Spleen (tissue), 11 donors: Measurements from ENCODE around the gene UBR2. TPM values are rescaled to one million over a fixed set of nuclear protein-coding genes. Genes with fewer than 3 reads are reported as not detected.
"Not testable (repeated sequence)": the region's sequence is repeated elsewhere in the genome, so short reads cannot be mapped to it uniquely, and the experiment has no call there.

Source experiments
- DNase-seq: peaks from one replicate; pipeline ENCODE4 v3.0.0-alpha.2; 2020
- H3K27ac ChIP-seq, 8 donors: fragments of 200-600 bp; sonication (generic) in 7 of 8; 1 replicate in 4 of 8; 2 replicates in 4 of 8; pipeline versions ENCODE4 v1.5.0 to v1.8.0; 2016 to 2021; ENCODE audit warnings: inconsistent platforms in 4 of 8, mild to moderate bottlenecking in 4 of 8, moderate library complexity in 1 of 8
- H3K27me3 ChIP-seq, 7 donors: fragments of 200-600 bp; sonication (generic) in 6 of 7; replicated peaks in 1 of 7; 1 replicate in 4 of 7; 2 replicates in 3 of 7; pipeline versions ENCODE4 v1.5.0 to v1.8.0; 2016 to 2021; ENCODE audit warnings: inconsistent platforms in 3 of 7, mild to moderate bottlenecking in 1 of 7
- H3K36me3 ChIP-seq, 6 donors: fragments of 200-600 bp; sonication (generic) in 5 of 6; 1 replicate in 4 of 6; 2 replicates in 2 of 6; pipeline versions ENCODE4 v1.5.0 to v1.8.0; 2016 to 2021; ENCODE audit warnings: inconsistent platforms in 2 of 6
- H3K4me1 ChIP-seq, 6 donors: fragments of 200-600 bp; sonication (generic) in 5 of 6; 1 replicate in 3 of 6; 2 replicates in 3 of 6; pipeline versions ENCODE4 v1.5.0 to v1.8.0; 2016 to 2021; ENCODE audit warnings: inconsistent platforms in 3 of 6
- H3K4me3 ChIP-seq, 8 donors: fragments of 200-600 bp; sonication (generic) in 7 of 8; 1 replicate in 4 of 8; 2 replicates in 4 of 8; pipeline versions ENCODE4 v1.5.0 to v1.8.0; 2016 to 2021; ENCODE audit warnings: inconsistent platforms in 4 of 8, mild to moderate bottlenecking in 4 of 8, moderate library complexity in 2 of 8
- H3K9me3 ChIP-seq, 8 donors: fragments of 200-600 bp; sonication (generic) in 7 of 8; 1 replicate in 4 of 8; 2 replicates in 4 of 8; pipeline versions ENCODE4 v1.5.0 to v1.8.0; 2016 to 2021; ENCODE audit warnings: inconsistent platforms in 4 of 8
- CTCF ChIP-seq, 11 experiments: fragments of 200-600 bp in 7 of 11; fragments of 450-650 bp in 4 of 11; sonication (generic) in 4 of 11; IDR thresholded peaks in 8 of 11; conservative IDR thresholded peaks in 3 of 11; 1 replicate in 7 of 11; 2 replicates in 4 of 11; pipeline versions ENCODE4 v1.4.0 to v1.8.0; 2016 to 2021; ENCODE audit warnings: antibody characterized with exemption in 11 of 11, inconsistent platforms in 4 of 11, mild to moderate bottlenecking in 1 of 11
- POLR2A ChIP-seq, 3 donors: fragments of 450-650 bp; IDR thresholded peaks; one replicate each; pipeline ENCODE4 v1.5.1; 2017; ENCODE audit warnings: antibody characterized with exemption in 3 of 3, mild to moderate bottlenecking in 1 of 3
- POLR2AphosphoS5 ChIP-seq, 3 donors: sonication (generic); formaldehyde crosslinking; IDR thresholded peaks; one replicate each; pipeline ENCODE4 v1.5.1; 2017; ENCODE audit warnings: antibody characterized with exemption in 3 of 3
- WGBS, 5 donors: extraction: QIAGEN DNeasy Blood & Tissue Kit in 3 of 5; methylation state at CpG; one replicate each; pipeline versions ENCODE4 v1.1.5 to v1.1.7; 2013 to 2018; 5-methylcytosine and 5-hydroxymethylcytosine counted together
- intact Hi-C: fragments of 100-400 bp; cut with DNase I; formaldehyde crosslinking; loops from one replicate; pipeline ENCODE4 v1.15.0; 2023; ENCODE audit warnings: low total_unique reads
- polyA plus RNA-seq, 3 donors: library from polyadenylated mRNA; stranded (reverse); fragments of 200-250 nt; gene quantifications; one replicate each; pipeline ENCODE4 v1.2.1, GENCODE V29; 2013
- total RNA-seq, 7 donors: library from RNA; depleted of rRNA in 3 of 7; stranded (reverse); fragments of >200 nt in 3 of 7; fragmentation: NEBNext Ultra II Directional in 4 of 7; extraction: Animal tissue kit (Norgen Biotek cat#: 25700) in 4 of 7; gene quantifications; one replicate each; pipeline versions ENCODE4 v1.1.0 to v1.2.1, GENCODE V29; 2016 to 2021
- donor health status: healthy with polysubstance abuse.
- donor health status: DM: no; HTN: no; CAD: no; lungs with moderate emphysema.
- donor health status: DM: no; HTN: no; CAD: no.
- donor health status: Bipolar disorder and iron deficiency.
- donor health status: healthy.
- donor health status: DM: no; HTN: no; CAD: no.
- donor health status: DM: yes; HTN: yes; CAD: no.

Gene UBR2
- total and polyA plus RNA-seq, 10 donors, result 7.4 to 51.8 (median 43.7) TPM

- WGBS, 5 donors, result 71 to 94% (median 86%) methylated on average over 5 of the region's 5 CpGs
- peaks cover 0 to 11% (median 0%) of the 10 kb centered on the region in 6 donors for H3K36me3 ChIP-seq
These were observed 2.9 kb downstream of the UBR2 start for GRCh38 chr6:42566614-42567208.

DNA sequence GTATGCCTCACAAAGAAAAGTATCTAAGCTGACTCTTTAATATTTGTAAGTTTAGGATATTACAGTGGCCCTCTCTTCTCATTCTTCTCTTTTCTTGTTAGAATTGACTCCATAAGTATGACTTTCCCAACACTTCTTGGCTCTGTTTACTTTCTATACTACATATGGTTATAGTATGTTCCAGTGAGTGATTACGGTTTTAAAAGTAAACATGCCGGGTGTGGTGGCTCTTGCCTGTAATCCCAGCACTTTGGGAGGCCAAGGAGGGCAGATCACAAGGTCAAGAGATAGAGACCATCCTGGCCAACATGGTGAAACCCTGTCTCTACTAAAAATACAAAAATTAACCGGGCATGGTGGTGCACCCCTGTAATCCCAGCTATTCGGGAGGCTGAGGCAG lies 3.4 kb downstream of the UBR2 start:
- H3K9me3 ChIP-seq, H3K27me3 ChIP-seq, H3K4me3 ChIP-seq, intact Hi-C loops, DNase-seq: not testable (repeated sequence)
- 78 to 97% (median 91%) methylated on average over 4 of the region's 4 CpGs for WGBS, 5 donors
- Histone ChIP-seq H3K4me1 (peaks cover 38 to 84% (median 69%) of the 10 kb centered on the region in 6 donors), H3K36me3 (peaks cover 0 to 11% (median 0%) of the 10 kb centered on the region in 6 donors), H3K27ac (peak overlapping the region in 4 of 8 donors; percentile 96 to 98 (median 98))

More at GRCh38 chr6:42566614-42567208, 2.9 kb downstream of the UBR2 start:
- Histone ChIP-seq H3K9me3 (no peaks in the 10 kb centered on the region), H3K27me3 (no peaks in the 10 kb centered on the region), H3K4me1 (peaks cover 33 to 79% (median 63%) of the 10 kb centered on the region in 6 donors), H3K4me3 (peak overlapping the region in 4 of 8 donors; percentile 81 to 96 (median 90)), H3K27ac (peak overlapping the region in 7 of 8 donors; percentile 96 to 98 (median 98))
- DNase-seq, result no peak
- TF ChIP-seq POLR2A (IDR thresholded peaks at IDR 0.05) (no peak), POLR2AphosphoS5 (IDR thresholded peaks at IDR 0.05) (no peak), CTCF (IDR thresholded peaks at IDR 0.05 in 8 of 11, conservative IDR thresholded peaks at IDR 0.05 in 3 of 11) (no peak)
- intact Hi-C loops, result no loop called here

DNA sequence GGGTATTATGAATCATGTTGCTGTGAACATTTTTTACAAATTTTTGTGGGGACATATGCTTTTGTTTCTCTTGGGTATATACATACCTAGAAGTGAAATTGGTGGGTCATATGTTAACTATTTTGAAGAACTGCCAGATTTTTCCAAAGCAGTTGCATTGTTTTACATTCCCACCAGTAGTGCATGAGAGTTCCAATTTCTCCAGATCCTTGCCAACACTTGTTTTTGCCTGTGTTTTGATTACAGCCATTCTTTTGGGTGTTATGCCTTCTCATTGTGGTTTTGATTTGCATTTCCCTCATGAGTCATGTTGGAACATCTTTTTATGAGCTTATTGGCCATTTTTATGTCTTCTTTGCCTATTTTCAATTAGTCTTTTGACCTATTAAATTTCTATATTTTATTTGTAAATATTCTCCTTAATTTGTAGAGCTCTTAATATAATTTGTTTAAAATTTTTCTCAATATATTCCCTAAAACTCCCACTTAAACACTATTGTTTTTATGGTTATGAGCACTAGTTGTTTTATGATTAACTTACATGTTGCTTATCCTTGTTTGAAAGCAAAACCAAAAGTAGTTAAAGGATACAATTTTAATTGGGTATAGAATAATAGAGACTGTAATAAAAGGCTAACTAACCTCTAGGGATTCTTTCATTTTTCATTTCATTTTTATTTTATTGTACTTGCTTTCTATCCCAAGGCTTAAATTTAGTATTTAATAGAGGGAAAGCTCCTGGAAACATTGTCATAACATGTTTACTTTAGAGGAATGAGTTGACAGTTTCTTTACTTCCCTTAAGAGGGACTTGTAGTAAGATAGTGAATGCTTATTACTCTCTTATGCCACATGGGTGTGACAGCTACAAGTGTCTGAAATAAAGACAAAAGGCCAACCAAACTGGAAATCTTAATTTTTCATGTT lies 5.5 kb downstream of the UBR2 start:
- TF ChIP-seq POLR2A (IDR thresholded peaks at IDR 0.05) (no peak), CTCF (IDR thresholded peaks at IDR 0.05 in 8 of 11, conservative IDR thresholded peaks at IDR 0.05 in 3 of 11) (peak in 1 of 11 experiments; percentile 8), POLR2AphosphoS5 (IDR thresholded peaks at IDR 0.05) (no peak)
- Histone ChIP-seq H3K27me3 (no peaks in the 10 kb centered on the region), H3K4me1 (peaks cover 42 to 99% (median 84%) of the 10 kb centered on the region in 6 donors), H3K4me3 (peak overlapping the region in 1 of 8 donors; percentile 47), H3K27ac (peak overlapping the region; percentile 38 to 98 (median 74)), H3K36me3 (peaks cover 0 to 20% (median 8%) of the 10 kb centered on the region in 6 donors), H3K9me3 (no peaks in the 10 kb centered on the region)
- intact Hi-C loops, result no loop called here
- DNase-seq, result no peak

DNA sequence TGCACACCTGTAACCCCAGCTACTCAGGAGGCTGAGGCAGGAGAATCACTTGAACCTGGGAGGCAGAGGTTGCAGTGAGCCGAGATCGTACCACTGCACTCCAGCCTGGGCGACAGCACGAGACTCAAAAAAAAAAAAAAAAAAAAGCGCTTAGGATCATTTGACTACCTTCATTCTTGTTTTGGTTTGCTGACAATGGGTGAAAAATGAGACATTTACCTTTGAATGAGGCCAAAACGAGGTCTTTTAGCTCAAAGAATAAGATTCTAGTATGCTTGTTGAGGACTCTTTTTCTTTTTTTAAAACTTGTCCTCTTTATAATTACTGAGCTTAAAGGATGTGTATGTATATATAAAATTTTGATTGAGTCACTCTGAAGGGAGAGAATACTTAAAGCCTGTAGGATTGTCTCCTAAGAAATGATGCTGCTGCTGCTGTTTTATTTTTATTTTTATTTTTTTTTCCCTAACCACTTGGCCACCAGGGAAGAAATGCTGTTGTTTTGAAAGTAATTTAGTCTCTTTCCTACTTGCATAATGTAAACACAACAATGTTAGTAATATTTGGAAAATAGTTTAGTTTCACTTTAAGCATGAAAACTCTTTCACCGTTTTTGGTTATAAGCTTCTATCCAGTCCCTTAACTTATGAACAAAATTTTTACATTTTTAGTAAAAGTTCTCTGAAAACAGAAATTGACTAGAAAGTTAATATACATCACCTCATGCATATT lies 7.9 kb downstream of the UBR2 start:
- TF ChIP-seq CTCF (IDR thresholded peaks at IDR 0.05 in 8 of 11, conservative IDR thresholded peaks at IDR 0.05 in 3 of 11), result no peak
- no peak for TF ChIP-seq POLR2AphosphoS5 (IDR thresholded peaks at IDR 0.05)
- no peak for TF ChIP-seq POLR2A (IDR thresholded peaks at IDR 0.05)
- intact Hi-C loops, result no loop called here
- Histone ChIP-seq H3K27ac (peak overlapping the region in 7 of 8 donors; percentile 35 to 98 (median 73)), H3K27me3 (no peaks in the 10 kb centered on the region), H3K4me1 (peaks cover 32 to 100% (median 79%) of the 10 kb centered on the region in 6 donors), H3K4me3 (peak overlapping the region in 2 of 8 donors; percentile 5 to 47), H3K9me3 (no peaks in the 10 kb centered on the region), H3K36me3 (peaks cover 0 to 38% (median 22%) of the 10 kb centered on the region in 6 donors)
- WGBS, 5 donors, result 55 to 73% (median 71%) methylated on average over 7 of the region's 7 CpGs
- no peak for DNase-seq
